Spleen (tissue), 7 donors: ENCODE results near the gene LRTM2.

Experiments used
- CTCF ChIP-seq, 11 experiments: fragments of 200-600 bp in 7 of 11; fragments of 450-650 bp in 4 of 11; sonication (generic) in 4 of 11; IDR thresholded peaks in 8 of 11; conservative IDR thresholded peaks in 3 of 11; 1 replicate in 7 of 11; 2 replicates in 4 of 11; pipeline versions ENCODE4 v1.4.0 to v1.8.0; 2016 to 2021; ENCODE audit warnings: antibody characterized with exemption in 11 of 11, inconsistent platforms in 4 of 11, mild to moderate bottlenecking in 1 of 11
- POLR2A ChIP-seq, 3 donors: fragments of 450-650 bp; IDR thresholded peaks; one replicate each; pipeline ENCODE4 v1.5.1; 2017; ENCODE audit warnings: antibody characterized with exemption in 3 of 3, mild to moderate bottlenecking in 1 of 3
- POLR2AphosphoS5 ChIP-seq, 3 donors: sonication (generic); formaldehyde crosslinking; IDR thresholded peaks; one replicate each; pipeline ENCODE4 v1.5.1; 2017; ENCODE audit warnings: antibody characterized with exemption in 3 of 3
- donor health status: DM: no; HTN: no; CAD: no; lungs with moderate emphysema.
- donor health status: DM: no; HTN: no; CAD: no.
- donor health status: DM: no; HTN: no; CAD: no.

- no peak for TF ChIP-seq POLR2A (IDR thresholded peaks at IDR 0.05)
- TF ChIP-seq CTCF (IDR thresholded peaks at IDR 0.05 in 8 of 11, conservative IDR thresholded peaks at IDR 0.05 in 3 of 11): peak; percentile 59 to 87 (median 78)
- TF ChIP-seq POLR2AphosphoS5 (IDR thresholded peaks at IDR 0.05): peak; percentile 15 to 40 (median 17)
These were observed 29.1 kb upstream of the LRTM2 start for GRCh38 chr12:1791104-1791841.
